HepG2 (cell line): ENCODE measurements around the gene LEMD3. TPM values are rescaled to one million over a fixed set of nuclear protein-coding genes. Genes with fewer than 3 reads are reported as not detected.

Source experiments
- CBX1 ChIP-seq: IDR thresholded peaks from one replicate; pipeline ENCODE4 v1.6.1; 2016; ENCODE audit warnings: antibody characterized with exemption, low read depth
- HDAC1 ChIP-seq: sonication (generic); formaldehyde crosslinking; IDR thresholded peaks from 2 replicates; pipeline ENCODE4 v1.5.1; 2020; ENCODE audit warnings: mild to moderate bottlenecking, missing genetic modification reagents
- HMGXB4 ChIP-seq, 2 experiments: sonication (generic) in 1 of 2; formaldehyde crosslinking in 1 of 2; IDR thresholded peaks; 2 replicates each; pipeline versions ENCODE4 v1.4.0 to v1.6.1; 2018 to 2020; ENCODE audit warnings: missing genetic modification reagents in 2 of 2, borderline replicate concordance in 1 of 2, low read depth in 1 of 2, mild to moderate bottlenecking in 1 of 2, missing biosample characterization in 1 of 2
- MBNL3 ChIP-seq: fragments of 250-450 bp; sonication (Bioruptor Pico); conservative IDR thresholded peaks from 2 replicates; pipeline ENCODE4 v1.8.0; 2022; ENCODE audit warnings: mild to moderate bottlenecking, inconsistent platforms
- MEIS1 ChIP-seq: sonication (generic); formaldehyde crosslinking; IDR thresholded peaks from 2 replicates; pipeline ENCODE4 v1.9.0; 2021; ENCODE audit warnings: mild to moderate bottlenecking, missing genetic modification reagents, moderate library complexity, borderline replicate concordance
- MXD1 ChIP-seq: sonication (generic); formaldehyde crosslinking; IDR thresholded peaks from 2 replicates; pipeline ENCODE4 v1.4.0; 2020; ENCODE audit warnings: mild to moderate bottlenecking, missing genetic modification reagents
- POLR2A ChIP-seq, 2 experiments: IDR thresholded peaks; 2 replicates each; pipeline ENCODE4 v1.6.1; 2011; ENCODE audit warnings: low read depth in 2 of 2, low read length in 2 of 2, mild to moderate bottlenecking in 1 of 2, moderate library complexity in 1 of 2; ENCODE audit not compliant: insufficient read depth in 1 of 2
- POLR2AphosphoS5 ChIP-seq: IDR thresholded peaks from 2 replicates; pipeline ENCODE4 v1.6.1; 2012; ENCODE audit warnings: low read depth, low read length
- SKI ChIP-seq: fragments of 450-650 bp; IDR thresholded peaks from one replicate; pipeline ENCODE4 v1.6.1; 2018; ENCODE audit warnings: mild to moderate bottlenecking; ENCODE audit not compliant: partially characterized antibody
- SRSF1 ChIP-seq: fragments of 200-400 bp; formaldehyde crosslinking; optimal IDR thresholded peaks from 2 replicates; pipeline ENCODE3; 2017; ENCODE audit warnings: mild to moderate bottlenecking, low read depth, low read length, moderate library complexity
- ZNF263 ChIP-seq: sonication (generic); formaldehyde crosslinking; IDR thresholded peaks from 2 replicates; pipeline ENCODE4 v1.4.0; 2020; ENCODE audit warnings: missing genetic modification reagents
- ZNF292 ChIP-seq: sonication (generic); formaldehyde crosslinking; IDR thresholded peaks from 2 replicates; pipeline ENCODE4 v1.8.1; 2022; ENCODE audit warnings: mild to moderate bottlenecking, low read depth, missing genetic modification reagents, borderline replicate concordance
- ZNF382 ChIP-seq: sonication (generic); formaldehyde crosslinking; IDR thresholded peaks from 2 replicates; pipeline ENCODE4 v1.5.0; 2020; ENCODE audit warnings: missing genetic modification reagents, mild to moderate bottlenecking, borderline replicate concordance
- ZNF430 ChIP-seq: sonication (generic); formaldehyde crosslinking; IDR thresholded peaks from 2 replicates; pipeline ENCODE4 v1.9.0; 2021; ENCODE audit warnings: mild to moderate bottlenecking, missing genetic modification reagents
- ZNF501 ChIP-seq: sonication (generic); formaldehyde crosslinking; IDR thresholded peaks from 2 replicates; pipeline ENCODE4 v1.5.1; 2020; ENCODE audit warnings: mild to moderate bottlenecking, moderate library complexity, missing genetic modification reagents
- ZNF552 ChIP-seq: sonication (generic); formaldehyde crosslinking; IDR thresholded peaks from 2 replicates; pipeline ENCODE4 v1.9.0; 2022; ENCODE audit warnings: missing genetic modification reagents, mild to moderate bottlenecking, borderline replicate concordance
- polyA plus RNA-seq, 8 experiments: library from polyadenylated mRNA; depleted of rRNA in 3 of 8; stranded (reverse) in 7 of 8; unstranded in 1 of 8; fragments of >200 nt; fragmentation: Illumina TruSeq in 4 of 8; extraction: Trizol in 4 of 8; gene quantifications; 2 replicates each; pipeline versions ENCODE4 v1.2.1 to v1.2.3, GENCODE V29; 2011 to 2016; ENCODE audit warnings: low read depth in 4 of 8, missing spikeins in 1 of 8, mixed read lengths in 1 of 8; ENCODE audit not compliant: insufficient read depth in 1 of 8
- total RNA-seq, 5 experiments: library from RNA; depleted of rRNA; stranded (reverse); fragments of >200 nt; fragmentation: Illumina TruSeq; extraction: Trizol; gene quantifications; 2 replicates each; pipeline ENCODE4 v1.2.3, GENCODE V29; 2016; ENCODE audit warnings: low read depth in 1 of 5
- TF ChIP-seq, protein P1 (sequence below): IDR thresholded peaks from 2 replicates; pipeline ENCODE4 v1.6.1; 2016; ENCODE audit warnings: missing compliant biosample characterization, missing genetic modification reagents, borderline replicate concordance
- TF ChIP-seq, protein P2 (sequence below): sonication (generic); formaldehyde crosslinking; IDR thresholded peaks from 2 replicates; pipeline ENCODE4 v1.5.0; 2020; ENCODE audit warnings: mild to moderate bottlenecking, missing genetic modification reagents, borderline replicate concordance

Gene LEMD3
- total and polyA plus RNA-seq, 2 of the 13 experiments (the other 11 are each of a cell fraction or from before 2014, with no cell fraction given), result 9.3 to 18.7 TPM

DNA sequence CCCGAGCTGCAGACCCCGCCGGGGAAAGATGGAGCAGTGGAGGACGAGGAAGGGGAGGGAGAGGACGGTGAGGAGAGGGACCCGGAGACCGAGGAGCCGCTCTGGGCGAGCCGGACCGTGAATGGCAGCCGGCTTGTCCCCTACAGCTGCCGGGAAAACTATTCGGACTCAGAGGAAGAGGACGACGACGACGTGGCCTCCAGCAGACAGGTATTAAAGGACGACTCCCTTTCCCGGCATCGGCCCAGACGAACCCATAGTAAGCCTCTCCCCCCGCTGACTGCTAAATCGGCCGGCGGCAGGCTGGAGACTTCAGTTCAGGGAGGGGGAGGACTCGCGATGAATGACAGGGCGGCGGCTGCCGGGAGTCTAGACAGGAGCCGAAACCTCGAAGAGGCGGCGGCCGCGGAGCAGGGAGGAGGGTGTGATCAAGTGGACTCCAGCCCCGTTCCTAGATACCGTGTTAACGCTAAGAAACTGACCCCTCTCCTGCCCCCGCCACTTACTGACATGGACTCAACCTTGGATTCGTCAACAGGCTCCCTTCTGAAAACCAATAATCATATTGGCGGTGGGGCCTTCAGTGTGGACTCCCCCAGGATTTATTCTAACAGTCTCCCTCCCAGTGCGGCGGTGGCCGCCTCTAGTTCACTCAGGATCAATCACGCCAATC is 962 bp downstream of the LEMD3 start (continued):
- TF ChIP-seq CBX1 (no peak), MBNL3 (CRISPR knock-in tag) (no peak), ZNF382 (CRISPR knock-in tag) (no peak), ZNF430 (0 out of 2 replicates have a peak, but pooled peaks have one; percentile 2), ZNF501 (CRISPR knock-in tag) (no peak), ZNF263 (CRISPR knock-in tag) (peak; percentile 95), MXD1 (CRISPR knock-in tag) (0 out of 2 replicates have a peak, but pooled peaks have one; percentile 26), SRSF1 (no peak), SKI (peak; percentile 80), ZNF552 (CRISPR knock-in tag) (no peak), HMGXB4 (CRISPR knock-in tag; IDR thresholded peaks at IDR 0.05; ENCODE audit: borderline replicate concordance in 1 of 2, low read depth in 1 of 2) (peak in 1 of 2 experiments; percentile 20; a peak in 1 of 4 replicates), POLR2AphosphoS5 (no peak), POLR2A (IDR thresholded peaks at IDR 0.05; ENCODE audit: insufficient read depth in 1 of 2, low read depth in 2 of 2, low read length in 2 of 2) (0 out of 4 replicates have a peak, but pooled peaks of 1 of the 2 experiments have one; percentile 26), ZNF292 (CRISPR knock-in tag) (peak; percentile 40), HDAC1 (CRISPR knock-in tag) (no peak), MEIS1 (CRISPR knock-in tag) (peak; percentile 31; the same call in 1 of the 2 replicates)
- TF ChIP-seq, protein P1, sequence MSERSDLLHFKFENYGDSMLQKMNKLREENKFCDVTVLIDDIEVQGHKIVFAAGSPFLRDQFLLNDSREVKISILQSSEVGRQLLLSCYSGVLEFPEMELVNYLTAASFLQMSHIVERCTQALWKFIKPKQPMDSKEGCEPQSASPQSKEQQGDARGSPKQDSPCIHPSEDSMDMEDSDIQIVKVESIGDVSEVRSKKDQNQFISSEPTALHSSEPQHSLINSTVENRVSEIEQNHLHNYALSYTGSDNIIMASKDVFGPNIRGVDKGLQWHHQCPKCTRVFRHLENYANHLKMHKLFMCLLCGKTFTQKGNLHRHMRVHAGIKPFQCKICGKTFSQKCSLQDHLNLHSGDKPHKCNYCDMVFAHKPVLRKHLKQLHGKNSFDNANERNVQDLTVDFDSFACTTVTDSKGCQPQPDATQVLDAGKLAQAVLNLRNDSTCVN (CRISPR knock-in tag), result no peak
- TF ChIP-seq, protein P2, sequence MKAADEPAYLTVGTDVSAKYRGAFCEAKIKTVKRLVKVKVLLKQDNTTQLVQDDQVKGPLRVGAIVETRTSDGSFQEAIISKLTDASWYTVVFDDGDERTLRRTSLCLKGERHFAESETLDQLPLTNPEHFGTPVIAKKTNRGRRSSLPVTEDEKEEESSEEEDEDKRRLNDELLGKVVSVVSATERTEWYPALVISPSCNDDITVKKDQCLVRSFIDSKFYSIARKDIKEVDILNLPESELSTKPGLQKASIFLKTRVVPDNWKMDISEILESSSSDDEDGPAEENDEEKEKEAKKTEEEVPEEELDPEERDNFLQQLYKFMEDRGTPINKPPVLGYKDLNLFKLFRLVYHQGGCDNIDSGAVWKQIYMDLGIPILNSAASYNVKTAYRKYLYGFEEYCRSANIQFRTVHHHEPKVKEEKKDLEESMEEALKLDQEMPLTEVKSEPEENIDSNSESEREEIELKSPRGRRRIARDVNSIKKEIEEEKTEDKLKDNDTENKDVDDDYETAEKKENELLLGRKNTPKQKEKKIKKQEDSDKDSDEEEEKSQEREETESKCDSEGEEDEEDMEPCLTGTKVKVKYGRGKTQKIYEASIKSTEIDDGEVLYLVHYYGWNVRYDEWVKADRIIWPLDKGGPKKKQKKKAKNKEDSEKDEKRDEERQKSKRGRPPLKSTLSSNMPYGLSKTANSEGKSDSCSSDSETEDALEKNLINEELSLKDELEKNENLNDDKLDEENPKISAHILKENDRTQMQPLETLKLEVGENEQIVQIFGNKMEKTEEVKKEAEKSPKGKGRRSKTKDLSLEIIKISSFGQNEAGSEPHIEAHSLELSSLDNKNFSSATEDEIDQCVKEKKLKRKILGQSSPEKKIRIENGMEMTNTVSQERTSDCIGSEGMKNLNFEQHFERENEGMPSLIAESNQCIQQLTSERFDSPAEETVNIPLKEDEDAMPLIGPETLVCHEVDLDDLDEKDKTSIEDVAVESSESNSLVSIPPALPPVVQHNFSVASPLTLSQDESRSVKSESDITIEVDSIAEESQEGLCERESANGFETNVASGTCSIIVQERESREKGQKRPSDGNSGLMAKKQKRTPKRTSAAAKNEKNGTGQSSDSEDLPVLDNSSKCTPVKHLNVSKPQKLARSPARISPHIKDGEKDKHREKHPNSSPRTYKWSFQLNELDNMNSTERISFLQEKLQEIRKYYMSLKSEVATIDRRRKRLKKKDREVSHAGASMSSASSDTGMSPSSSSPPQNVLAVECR (CRISPR knock-in tag), result peak; percentile 20
